ENCODE data around the gene GPR137. TPM values are rescaled to one million over a fixed set of nuclear protein-coding genes. Genes with fewer than 3 reads are reported as not detected.

The GPR137 gene
- total RNA-seq, 2 experiments from 2014 or later, result 18.3 to 52.3 TPM

- no peak overlapping the region for H3K27ac ChIP-seq (ENCODE audit: low read depth, low read length, poor library complexity, severe bottlenecking)
- no peak for DNase-seq (ENCODE audit: low spot score)
- POLR2A ChIA-PET, result no interaction called here
- no peaks in the 10 kb centered on the region for H3K9me2 ChIP-seq (ENCODE audit: insufficient read depth, low read length)
- H4K20me1 ChIP-seq (ENCODE audit: insufficient read depth, low read length), result no peaks in the 10 kb centered on the region
- TF ChIP-seq EZH2phosphoT487 (IDR thresholded peaks at IDR 0.05; ENCODE audit: borderline replicate concordance, low read depth, low read length) (no peak), CTCF (conservative IDR thresholded peaks at IDR 0.05; ENCODE audit: low read length) (no peak)
- no peak overlapping the region for H3K4me3 ChIP-seq (ENCODE audit: low read depth, low read length, poor library complexity, severe bottlenecking)
- H3K36me3 ChIP-seq (ENCODE audit: insufficient read depth, low read length), result no peaks in the 10 kb centered on the region
- no peak overlapping the region for H2AFZ ChIP-seq (ENCODE audit: low read length)
- peaks cover 9% of the 10 kb centered on the region for H3K4me1 ChIP-seq (ENCODE audit: insufficient read depth, low read length, poor library complexity, severe bottlenecking)
- no peak overlapping the region for H3K4me2 ChIP-seq (ENCODE audit: low read length)
- no peaks in the 10 kb centered on the region for H3K79me2 ChIP-seq (ENCODE audit: insufficient read depth, low read depth, low read length)
- intact Hi-C loops (cut with micrococcal nuclease; ENCODE audit: unreplicated experiment), result no loop called here
- BruUV-seq (replicated peaks), result no TSS peak
- H3K9me3 ChIP-seq (ENCODE audit: low read length), result no peaks in the 10 kb centered on the region
- CTCF ChIA-PET (ENCODE audit: unreplicated experiment), result no interaction called here
These were observed 11.4 kb downstream of the GPR137 start for GRCh38 chr11:64296830-64297698.

GRCh38 chr11:64297699-64298358 lies 12.2 kb downstream of the GPR137 start:
- H3K4me2 ChIP-seq (ENCODE audit: low read length), result no peak overlapping the region
- H3K4me1 ChIP-seq (ENCODE audit: insufficient read depth, low read length, poor library complexity, severe bottlenecking), result peaks cover 9% of the 10 kb centered on the region
- CTCF ChIA-PET (ENCODE audit: unreplicated experiment), result no interaction called here
- no peaks in the 10 kb centered on the region for H4K20me1 ChIP-seq (ENCODE audit: insufficient read depth, low read length)
- no TSS peak for BruUV-seq (replicated peaks)
- H3K79me2 ChIP-seq (ENCODE audit: insufficient read depth, low read depth, low read length), result no peaks in the 10 kb centered on the region
- no peak for TF ChIP-seq EZH2phosphoT487 (IDR thresholded peaks at IDR 0.05; ENCODE audit: borderline replicate concordance, low read depth, low read length)
- TF ChIP-seq CTCF (conservative IDR thresholded peaks at IDR 0.05; ENCODE audit: low read length), result no peak
- H2AFZ ChIP-seq (ENCODE audit: low read length), result no peak overlapping the region
- POLR2A ChIA-PET, result no interaction called here
- H3K9me3 ChIP-seq (ENCODE audit: low read length), result no peaks in the 10 kb centered on the region
- H3K9me2 ChIP-seq (ENCODE audit: insufficient read depth, low read length), result no peaks in the 10 kb centered on the region
- no peaks in the 10 kb centered on the region for H3K36me3 ChIP-seq (ENCODE audit: insufficient read depth, low read length)
- H3K4me3 ChIP-seq (ENCODE audit: low read depth, low read length, poor library complexity, severe bottlenecking), result no peak overlapping the region
- no peak for DNase-seq (ENCODE audit: low spot score)
- intact Hi-C loops (cut with micrococcal nuclease; ENCODE audit: unreplicated experiment), result no loop called here
- H3K27ac ChIP-seq (ENCODE audit: low read depth, low read length, poor library complexity, severe bottlenecking), result no peak overlapping the region

Data from OCI-LY7 (cell line).